Measurements from ENCODE around the gene CNTNAP2. TPM values are rescaled to one million over a fixed set of nuclear protein-coding genes. Genes with fewer than 3 reads are reported as not detected.

CNTNAP2 gene
- total and polyA plus RNA-seq, 9 donors, result 0.24 to 7.0 (median 1.5) TPM

GRCh38 chr7:147472556-147472955 lies 1356.0 kb downstream of the CNTNAP2 start:
- H3K4me3 ChIP-seq, result no peak overlapping the region
- H3K9me3 ChIP-seq, result no peaks in the 10 kb centered on the region
- no peak for DNase-seq
- TF ChIP-seq POLR2A (IDR thresholded peaks at IDR 0.05) (no peak), EP300 (IDR thresholded peaks at IDR 0.05) (no peak), CTCF (IDR thresholded peaks at IDR 0.05) (no peak)
- intact Hi-C loops (cut with DNase I), result no loop called here
- no peak overlapping the region for H3K27ac ChIP-seq
- H3K36me3 ChIP-seq, result no peaks in the 10 kb centered on the region
- H3K27me3 ChIP-seq, result no peaks in the 10 kb centered on the region
- H3K4me1 ChIP-seq (ENCODE audit: insufficient read depth), result no peaks in the 10 kb centered on the region

- no peak for DNase-seq
- intact Hi-C loops (cut with DNase I), result no loop called here
- TF ChIP-seq CTCF (IDR thresholded peaks at IDR 0.05) (no peak), POLR2A (IDR thresholded peaks at IDR 0.05) (no peak), EP300 (IDR thresholded peaks at IDR 0.05) (no peak)
- Histone ChIP-seq H3K36me3 (no peaks in the 10 kb centered on the region), H3K9me3 (no peaks in the 10 kb centered on the region), H3K27me3 (no peaks in the 10 kb centered on the region), H3K27ac (no peak overlapping the region), H3K4me1 (ENCODE audit: insufficient read depth) (no peaks in the 10 kb centered on the region), H3K4me3 (no peak overlapping the region)
- WGBS, 3 donors, result 17 to 33% (median 23%) methylated on average over 4 of the region's 4 CpGs
These were observed 1358.3 kb downstream of the CNTNAP2 start for GRCh38 chr7:147474862-147475261.

- Histone ChIP-seq H3K36me3 (no peaks in the 10 kb centered on the region), H3K4me1 (ENCODE audit: insufficient read depth) (no peaks in the 10 kb centered on the region), H3K9me3 (no peaks in the 10 kb centered on the region), H3K27ac (no peak overlapping the region), H3K4me3 (no peak overlapping the region), H3K27me3 (no peaks in the 10 kb centered on the region)
- TF ChIP-seq EP300 (IDR thresholded peaks at IDR 0.05) (no peak), CTCF (IDR thresholded peaks at IDR 0.05) (no peak), POLR2A (IDR thresholded peaks at IDR 0.05) (no peak)
- 81 to 85% (median 81%) methylated on average over 3 of the region's 3 CpGs for WGBS, 3 donors
- no peak for DNase-seq
- intact Hi-C loops (cut with DNase I), result no loop called here
These were observed 1360.9 kb downstream of the CNTNAP2 start for GRCh38 chr7:147477526-147477925.

GRCh38 chr7:147478796-147479195 lies 1362.2 kb downstream of the CNTNAP2 start:
- Histone ChIP-seq H3K4me1 (ENCODE audit: insufficient read depth) (no peaks in the 10 kb centered on the region), H3K27me3 (no peaks in the 10 kb centered on the region), H3K4me3 (no peak overlapping the region), H3K9me3 (no peaks in the 10 kb centered on the region), H3K36me3 (no peaks in the 10 kb centered on the region), H3K27ac (no peak overlapping the region)
- WGBS, 3 donors, result 71 to 78% (median 72%) methylated on average over 3 of the region's 3 CpGs
- DNase-seq, result no peak
- intact Hi-C loops (cut with DNase I), result no loop called here
- TF ChIP-seq CTCF (IDR thresholded peaks at IDR 0.05), result no peak
